Neuronal stem cell (in vitro differentiated cells): Measurements from ENCODE around the gene RNF44.

Source experiments
- DNase-seq: peaks from one replicate; pipeline ENCODE4 v3.0.0-alpha.2; 2013; ENCODE audit warnings: low spot score
- H2AFZ ChIP-seq: one replicate; pipeline ENCODE4 v1.6.1; 2013; ENCODE audit warnings: mild to moderate bottlenecking, low read length, inconsistent platforms
- H2AK5ac ChIP-seq: 2 replicates; pipeline ENCODE4 v1.6.1; 2013; ENCODE audit warnings: low read depth, mild to moderate bottlenecking, inconsistent platforms, low read length, moderate library complexity, mixed read lengths
- H2BK120ac ChIP-seq: 2 replicates; pipeline ENCODE4 v1.6.1; 2013; ENCODE audit warnings: low read depth, mild to moderate bottlenecking, inconsistent platforms, low read length, moderate library complexity, mixed read lengths
- H2BK12ac ChIP-seq: one replicate; pipeline ENCODE4 v1.6.1; 2013; ENCODE audit warnings: low read length, inconsistent platforms
- H2BK15ac ChIP-seq: 2 replicates; pipeline ENCODE4 v1.6.1; 2013; ENCODE audit warnings: mild to moderate bottlenecking, low read length, inconsistent platforms, mixed read lengths
- H2BK5ac ChIP-seq: one replicate; pipeline ENCODE4 v1.6.1; 2013; ENCODE audit warnings: inconsistent platforms, mild to moderate bottlenecking, low read length, moderate library complexity
- H3K14ac ChIP-seq: one replicate; pipeline ENCODE4 v1.6.1; 2013; ENCODE audit warnings: low read length, inconsistent platforms
- H3K18ac ChIP-seq: 2 replicates; pipeline ENCODE4 v1.6.1; 2013; ENCODE audit warnings: low read length, inconsistent platforms
- H3K23ac ChIP-seq: 2 replicates; pipeline ENCODE4 v1.6.1; 2013; ENCODE audit warnings: low read depth, mild to moderate bottlenecking, mixed read lengths, low read length, inconsistent platforms; ENCODE audit not compliant: poor library complexity
- H3K27ac ChIP-seq: replicated peaks from 3 replicates; pipeline ENCODE4 v1.5.1; 2013; ENCODE audit warnings: low read length, inconsistent platforms
- H3K27me3 ChIP-seq, 3 experiments: 2 replicates each; pipeline ENCODE4 v1.6.1; 2013; ENCODE audit warnings: low read length in 3 of 3, mild to moderate bottlenecking in 2 of 3, inconsistent platforms in 1 of 3, low read depth in 1 of 3, mixed read lengths in 1 of 3, moderate library complexity in 1 of 3; ENCODE audit not compliant: control insufficient read depth in 3 of 3, insufficient read depth in 3 of 3
- H3K36me3 ChIP-seq, 2 donors: replicated peaks in 1 of 2; 2 replicates each; pipeline ENCODE4 v1.6.1; 2013; ENCODE audit warnings: low read length in 2 of 2; ENCODE audit not compliant: control insufficient read depth in 2 of 2, insufficient read depth in 2 of 2
- H3K4ac ChIP-seq: 2 replicates; pipeline ENCODE4 v1.6.1; 2013; ENCODE audit warnings: inconsistent platforms, mild to moderate bottlenecking, low read length, moderate library complexity
- H3K4me1 ChIP-seq, 2 donors: 1 replicate in 1 of 2; 2 replicates in 1 of 2; pipeline ENCODE4 v1.6.1; 2013; ENCODE audit warnings: low read length in 2 of 2, low read depth in 1 of 2; ENCODE audit not compliant: control insufficient read depth in 2 of 2, insufficient read depth in 1 of 2
- H3K4me2 ChIP-seq: one replicate; pipeline ENCODE4 v1.6.1; 2013; ENCODE audit warnings: mild to moderate bottlenecking, low read length, inconsistent platforms; ENCODE audit not compliant: insufficient read depth, poor library complexity, severe bottlenecking
- H3K4me3 ChIP-seq, 2 donors: 2 replicates each; pipeline ENCODE4 v1.5.1; 2013; ENCODE audit warnings: low read length in 2 of 2, mild to moderate bottlenecking in 2 of 2, inconsistent platforms in 1 of 2, moderate library complexity in 1 of 2
- H3K79me1 ChIP-seq: one replicate; pipeline ENCODE4 v1.6.1; 2013; ENCODE audit warnings: low read depth, mild to moderate bottlenecking, inconsistent platforms, low read length, moderate library complexity
- H3K9ac ChIP-seq: one replicate; pipeline ENCODE4 v1.6.1; 2013; ENCODE audit warnings: mild to moderate bottlenecking, low read depth, low read length, inconsistent platforms; ENCODE audit not compliant: poor library complexity
- H3K9me3 ChIP-seq, 2 donors: replicated peaks in 1 of 2; 2 replicates each; pipeline versions ENCODE3 to v1.6.1; 2013; ENCODE audit warnings: low read length in 2 of 2, mild to moderate bottlenecking in 2 of 2, inconsistent platforms in 1 of 2, low read depth in 1 of 2, mixed read lengths in 1 of 2, moderate library complexity in 1 of 2; ENCODE audit not compliant: control insufficient read depth in 2 of 2, insufficient read depth in 1 of 2
- H4K8ac ChIP-seq: one replicate; pipeline ENCODE4 v1.6.1; 2013; ENCODE audit warnings: low read depth, mild to moderate bottlenecking, inconsistent platforms, low read length, moderate library complexity
- H4K91ac ChIP-seq: one replicate; pipeline ENCODE4 v1.6.1; 2013; ENCODE audit warnings: low read length, low read depth, mild to moderate bottlenecking, inconsistent platforms; ENCODE audit not compliant: poor library complexity
- WGBS, 2 donors: extraction: QIAGEN DNeasy Blood & Tissue Kit; methylation state at CpG; one replicate each; pipeline ENCODE4 v1.1.7; 2013; ENCODE audit warnings: missing lambda C conversion rate in 2 of 2, mixed read lengths in 1 of 2; ENCODE audit not compliant: insufficient read length in 2 of 2, insufficient replicate concordance in 1 of 2; ENCODE audit errors: extremely low coverage in 2 of 2; 5-methylcytosine and 5-hydroxymethylcytosine counted together

The RNF44 gene

DNA sequence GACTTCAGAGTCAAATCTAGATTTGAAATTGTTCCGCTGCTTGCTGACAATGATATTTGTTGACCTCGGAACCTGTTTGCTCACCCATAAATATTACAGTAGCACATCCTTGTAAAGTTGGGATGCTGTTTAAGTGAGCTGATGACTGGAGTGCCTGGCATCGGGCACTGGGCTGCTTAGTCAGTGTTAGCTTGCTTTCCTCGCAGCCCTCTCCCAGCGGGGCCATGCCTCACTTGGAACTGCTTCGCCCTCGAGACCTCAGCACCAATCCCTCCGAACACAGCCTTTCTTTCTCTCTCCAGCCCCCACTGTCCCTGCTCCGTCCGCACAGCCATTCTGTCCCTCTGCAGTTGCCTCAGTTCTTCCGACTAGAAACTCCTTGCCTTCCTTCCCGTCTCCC is 23.4 kb downstream of the RNF44 start:
- no peak overlapping the region for H3K14ac ChIP-seq
- H3K9me3 ChIP-seq: no peaks in the 10 kb centered on the region
- no peak overlapping the region for H3K27ac ChIP-seq
- H2AFZ ChIP-seq: no peak overlapping the region
- DNase-seq: no peak
- H4K8ac ChIP-seq: no peak overlapping the region
- no peak overlapping the region for H3K9ac ChIP-seq
- no peak overlapping the region for H3K23ac ChIP-seq
- H3K4me1 ChIP-seq: no peaks in the 10 kb centered on the region
- no peak overlapping the region for H2BK12ac ChIP-seq
- no CpG with 5 or more reads among the region's 12 CpGs for WGBS, 2 donors
- peaks cover 2 to 16% of the 10 kb centered on the region in 2 donors for H3K36me3 ChIP-seq
- H3K79me1 ChIP-seq: no peaks in the 10 kb centered on the region
- no peak overlapping the region for H2BK120ac ChIP-seq
- H2BK5ac ChIP-seq: no peak overlapping the region
- no peak overlapping the region for H3K4me2 ChIP-seq
- no peak overlapping the region for H4K91ac ChIP-seq
- H3K27me3 ChIP-seq: no peaks in the 10 kb centered on the region
- H3K4ac ChIP-seq: no peak overlapping the region
- no peak overlapping the region for H3K18ac ChIP-seq
- no peak overlapping the region for H2BK15ac ChIP-seq
- no peak overlapping the region for H2AK5ac ChIP-seq
- no peak overlapping the region for H3K4me3 ChIP-seq

DNA sequence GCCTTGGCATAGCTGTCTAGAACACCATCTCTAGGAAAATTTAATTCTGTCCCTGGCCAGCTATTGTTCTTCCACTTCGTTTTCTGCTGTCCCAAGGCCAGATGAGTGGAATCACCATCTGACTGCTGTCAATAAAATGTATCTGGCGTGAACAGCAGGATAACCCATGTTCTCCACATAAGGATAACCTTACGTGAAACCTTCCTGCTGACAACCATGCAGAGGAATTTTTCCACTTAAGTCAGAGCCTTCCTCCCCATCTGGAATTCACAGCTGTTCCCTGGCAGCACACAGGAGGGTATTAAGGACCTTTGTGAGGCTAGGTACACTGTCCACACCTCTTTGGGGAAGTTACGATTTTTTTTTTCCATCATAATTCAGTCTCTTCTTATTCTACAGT is 28.6 kb downstream of the RNF44 start:
- Histone ChIP-seq H2BK5ac (no peak overlapping the region), H3K4ac (no peak overlapping the region), H3K4me3 (no peak overlapping the region), H3K9me3 (no peaks in the 10 kb centered on the region), H2BK15ac (no peak overlapping the region), H4K8ac (no peak overlapping the region), H3K9ac (no peak overlapping the region), H3K36me3 (peaks cover 19 to 68% of the 10 kb centered on the region in 2 donors), H3K18ac (no peak overlapping the region), H2BK120ac (no peak overlapping the region), H3K14ac (no peak overlapping the region), H3K4me2 (no peak overlapping the region), H3K23ac (no peak overlapping the region), H2AFZ (no peak overlapping the region), H4K91ac (no peak overlapping the region), H3K79me1 (no peaks in the 10 kb centered on the region), H2BK12ac (no peak overlapping the region), H3K27me3 (no peaks in the 10 kb centered on the region), H2AK5ac (no peak overlapping the region), H3K27ac (no peak overlapping the region), H3K4me1 (no peaks in the 10 kb centered on the region)
- no peak for DNase-seq
- WGBS, 2 donors: no CpG with 5 or more reads among the region's 4 CpGs

DNA sequence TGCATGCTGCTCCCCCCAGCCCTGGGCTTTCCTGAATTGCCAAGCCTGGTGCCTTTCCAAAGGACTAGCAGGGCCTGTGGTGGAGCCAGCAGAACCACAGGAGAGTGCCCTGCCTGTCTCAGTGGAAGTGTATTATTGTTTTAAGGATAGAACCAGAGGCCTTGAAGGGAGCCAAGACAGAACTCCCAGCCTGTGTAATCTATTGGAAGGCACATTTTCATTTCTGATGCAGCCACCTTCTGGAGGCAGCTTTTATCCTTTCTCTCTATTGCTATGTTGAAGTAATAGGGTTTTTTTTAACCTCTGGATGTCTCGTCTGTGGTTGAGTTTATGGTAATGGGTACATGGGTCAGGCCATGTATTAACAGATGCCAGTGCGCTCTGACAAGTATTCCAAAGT is 29.3 kb downstream of the RNF44 start:
- no peaks in the 10 kb centered on the region for H3K9me3 ChIP-seq
- H3K36me3 ChIP-seq: peaks cover 19 to 75% of the 10 kb centered on the region in 2 donors
- no peak overlapping the region for H3K27ac ChIP-seq
- no peak overlapping the region for H2BK12ac ChIP-seq
- no peak overlapping the region for H4K91ac ChIP-seq
- no peak overlapping the region for H3K23ac ChIP-seq
- H2BK5ac ChIP-seq: no peak overlapping the region
- H2AFZ ChIP-seq: no peak overlapping the region
- no peak overlapping the region for H2AK5ac ChIP-seq
- H3K18ac ChIP-seq: no peak overlapping the region
- no peak overlapping the region for H3K4me3 ChIP-seq
- no peaks in the 10 kb centered on the region for H3K4me1 ChIP-seq
- H3K79me1 ChIP-seq: no peaks in the 10 kb centered on the region
- no peaks in the 10 kb centered on the region for H3K27me3 ChIP-seq
- H2BK120ac ChIP-seq: no peak overlapping the region
- no peak overlapping the region for H2BK15ac ChIP-seq
- no peak overlapping the region for H3K4me2 ChIP-seq
- DNase-seq: no peak
- WGBS, 2 donors: no CpG with 5 or more reads among the region's 2 CpGs
- H3K4ac ChIP-seq: no peak overlapping the region
- no peak overlapping the region for H4K8ac ChIP-seq
- no peak overlapping the region for H3K9ac ChIP-seq
- no peak overlapping the region for H3K14ac ChIP-seq

DNA sequence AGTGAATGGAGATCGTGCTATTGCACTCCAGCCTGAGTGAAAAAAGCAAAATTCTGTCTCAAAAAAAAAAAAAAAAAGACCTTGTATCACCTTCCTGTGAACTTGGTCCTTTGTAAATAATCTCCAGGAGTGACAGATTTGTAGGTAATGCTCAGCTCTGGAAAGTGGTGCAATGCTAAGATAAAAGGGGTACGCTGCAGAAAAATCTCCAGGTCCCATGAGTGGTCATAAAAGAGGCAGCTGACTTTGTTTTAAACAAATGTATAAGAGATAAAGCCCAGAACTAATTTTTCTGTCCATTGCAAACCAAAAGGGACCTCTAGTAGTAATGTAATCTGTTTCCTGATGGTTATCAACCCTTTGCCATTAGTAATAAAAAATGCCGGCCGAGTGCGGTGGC is 33.7 kb downstream of the RNF44 start:
- H2AK5ac ChIP-seq: no peak overlapping the region
- WGBS, 2 donors: no CpG with 5 or more reads among the region's 5 CpGs
- no peak overlapping the region for H2BK5ac ChIP-seq
- H3K4me1 ChIP-seq: no peaks in the 10 kb centered on the region
- H4K8ac ChIP-seq: no peak overlapping the region
- no peak for DNase-seq
- no peak overlapping the region for H3K4me2 ChIP-seq
- no peak overlapping the region for H3K23ac ChIP-seq
- no peak overlapping the region for H4K91ac ChIP-seq
- H2BK120ac ChIP-seq: no peak overlapping the region
- H3K27ac ChIP-seq: no peak overlapping the region
- no peaks in the 10 kb centered on the region for H3K27me3 ChIP-seq
- no peak overlapping the region for H2AFZ ChIP-seq
- H3K9me3 ChIP-seq: no peaks in the 10 kb centered on the region
- H3K4ac ChIP-seq: no peak overlapping the region
- no peak overlapping the region for H3K18ac ChIP-seq
- H3K9ac ChIP-seq: no peak overlapping the region
- H3K14ac ChIP-seq: no peak overlapping the region
- H2BK15ac ChIP-seq: no peak overlapping the region
- H3K4me3 ChIP-seq: no peak overlapping the region
- H3K36me3 ChIP-seq: peaks cover 30 to 96% of the 10 kb centered on the region in 2 donors
- H2BK12ac ChIP-seq: no peak overlapping the region
- no peaks in the 10 kb centered on the region for H3K79me1 ChIP-seq
